Activated CD8-positive, alpha-beta memory T cell treated with anti-CD3 and anti-CD28 coated beads for 1 hour (primary cell): Measurements from ENCODE around the gene CRTC2.
"Not testable (repeated sequence)": the region's sequence is repeated elsewhere in the genome, so short reads cannot be mapped to it uniquely, and the experiment has no call there.

Source experiments
- DNase-seq, 2 donors: peaks; one replicate each; pipeline ENCODE4 v3.0.0-alpha.2; 2020; ENCODE audit warnings: low read depth in 1 of 2; ENCODE audit errors: extremely low read depth in 1 of 2

CRTC2 gene

GRCh38 chr1:153929981-153930948, 28.1 kb downstream of the CRTC2 start:
- no peak for DNase-seq

- DNase-seq = no peak
Observed at GRCh38 chr1:153929426-153929825, 29.0 kb downstream of the CRTC2 start.

DNA sequence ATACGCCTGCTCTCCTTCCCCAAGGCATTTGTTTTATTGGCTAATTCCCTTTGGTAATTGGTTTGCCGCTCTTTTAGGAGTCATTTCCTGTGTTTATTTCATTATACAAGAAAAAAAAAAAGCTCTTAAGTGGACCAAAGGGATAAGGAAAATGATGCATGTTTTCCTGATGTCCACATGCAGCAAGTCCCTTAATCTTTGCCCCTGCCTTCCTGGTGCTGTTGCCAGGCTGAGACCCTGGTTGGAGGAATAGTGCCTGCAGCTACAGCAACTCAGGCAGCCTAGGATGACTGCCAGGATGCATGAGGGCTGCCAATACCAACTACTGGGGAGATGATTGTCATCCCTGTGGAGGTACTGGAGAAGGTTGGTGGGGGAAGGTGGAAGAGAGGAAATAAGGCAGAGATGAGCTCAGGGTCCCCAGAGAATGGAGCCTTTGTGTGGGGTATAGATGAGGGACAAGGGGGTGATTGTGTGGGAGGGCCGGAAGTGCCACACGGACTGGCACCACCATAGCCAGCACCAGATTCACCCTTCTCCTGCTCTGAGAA, 29.5 kb downstream of the CRTC2 start:
- DNase-seq = no peak

DNA sequence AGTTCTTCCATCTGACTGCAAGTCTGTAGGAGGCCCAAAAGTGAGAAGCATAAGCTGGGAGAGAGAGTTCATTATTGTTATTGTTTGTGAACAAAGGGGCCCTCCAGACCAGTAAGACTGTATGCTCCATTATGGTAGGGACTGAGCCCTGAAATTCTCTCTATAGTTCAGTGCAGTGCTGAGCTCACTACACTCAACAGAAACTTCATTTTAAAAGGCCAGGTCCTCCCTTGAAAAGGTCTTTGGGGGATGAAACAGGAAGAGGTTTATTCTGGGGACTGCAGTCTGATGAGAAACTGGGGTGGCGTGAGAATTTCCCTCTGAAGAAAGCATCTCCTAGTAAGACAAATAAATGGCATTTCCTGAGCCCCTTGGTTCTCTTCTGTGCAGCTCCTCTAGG, 30.2 kb downstream of the CRTC2 start:
- no peak for DNase-seq

- no peak for DNase-seq
Observed at GRCh38 chr1:153926405-153926804, 32.0 kb downstream of the CRTC2 start.

DNA sequence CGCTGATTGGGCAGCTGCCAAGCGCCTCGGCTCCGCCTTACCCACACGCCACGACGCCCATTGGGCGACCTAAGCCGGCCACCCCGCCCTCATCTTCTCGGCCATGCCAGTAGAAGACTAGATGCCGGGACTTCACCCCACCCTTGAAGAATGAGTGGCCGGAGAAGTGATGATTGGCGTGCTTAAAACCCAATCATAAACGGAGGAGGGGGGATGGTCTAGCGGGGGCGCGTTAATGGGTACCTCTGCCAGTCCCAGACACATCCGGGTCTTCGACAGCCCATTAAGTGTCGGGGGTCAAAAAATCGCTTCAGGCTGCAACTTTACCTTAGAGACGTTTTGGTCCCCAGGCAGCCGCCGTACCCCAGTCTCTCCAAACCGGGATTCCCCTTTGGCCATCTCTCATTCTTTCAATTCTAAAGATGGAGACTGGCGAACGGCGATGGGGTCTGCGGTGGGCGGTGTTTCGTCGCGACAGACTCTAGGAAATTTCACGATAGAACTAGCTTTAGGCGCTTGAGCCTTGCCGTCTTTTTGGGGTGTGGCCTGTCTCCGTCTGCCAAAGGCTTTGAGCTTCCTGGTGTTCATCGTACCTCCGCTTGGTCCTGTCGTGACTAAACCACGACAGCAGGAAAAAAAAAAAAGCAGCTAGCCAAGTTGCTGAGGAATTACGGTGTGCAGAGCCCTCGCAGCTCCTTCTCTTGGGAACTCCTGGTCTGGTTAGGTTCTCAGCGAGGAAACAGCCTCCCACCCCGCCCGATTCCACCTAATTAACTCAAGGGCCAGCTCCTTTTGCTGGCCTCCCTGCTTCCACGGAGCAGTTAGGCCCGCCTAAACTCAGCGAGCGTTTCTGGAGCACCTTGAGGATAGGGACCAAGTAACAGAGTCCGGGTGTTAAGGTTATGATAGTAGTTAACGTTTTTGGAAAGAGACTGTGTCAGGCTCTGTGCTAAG, 35.2 kb downstream of the CRTC2 start, which contains the start of gene GATAD2B:
Gene GATAD2B, minus strand, starts transcription at position 1 of the 954 bp plus-strand sequence. CDS start 94,625 bp downstream, outside the sequence.
- DNase-seq = peak; percentile 94 to 98

DNA sequence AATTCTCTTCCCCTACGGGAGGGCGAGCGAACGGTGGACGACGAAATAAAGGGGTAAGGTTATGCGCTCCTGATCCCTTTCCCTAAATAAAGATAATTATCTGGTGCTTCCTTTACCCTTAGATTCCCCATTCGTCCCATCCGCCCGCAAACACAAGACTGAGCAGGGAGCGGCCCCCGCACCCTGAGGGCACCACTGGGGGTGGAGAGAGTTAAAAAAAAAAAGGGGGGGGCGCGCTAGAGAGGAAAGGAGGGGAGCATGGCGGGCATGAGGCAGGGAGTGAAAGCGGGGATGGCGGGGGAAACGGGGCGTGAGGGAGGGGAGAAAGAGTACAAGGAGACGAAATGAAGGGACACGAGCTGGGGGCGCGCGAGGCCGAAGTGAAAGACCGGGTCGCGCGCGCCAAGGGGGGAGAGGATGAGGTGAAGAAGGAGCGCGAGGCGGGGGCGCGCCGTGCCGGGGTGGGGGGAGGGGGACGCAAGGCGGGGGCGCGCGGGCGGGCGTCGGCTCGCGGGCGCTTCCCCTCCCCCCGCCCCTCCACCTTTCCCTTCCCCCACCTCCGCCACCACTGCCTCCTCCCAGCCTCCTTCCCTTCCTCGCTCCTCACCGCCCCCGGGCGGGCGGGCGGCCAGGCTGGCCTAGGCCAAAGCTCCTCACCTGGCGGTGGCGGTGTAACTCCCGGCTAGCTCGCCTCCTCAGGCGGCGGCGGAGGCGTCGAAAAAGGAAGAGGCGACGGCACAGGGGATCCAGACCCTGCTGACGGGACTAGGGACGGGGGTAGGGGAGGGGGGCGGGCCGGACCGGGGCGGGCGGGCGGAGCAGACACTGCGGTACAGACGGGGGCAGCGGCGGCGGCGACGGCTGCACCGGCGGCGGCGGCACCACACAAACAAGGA, 36.1 kb downstream of the CRTC2 start:
- DNase-seq = peak in 1 of 2 donors; percentile 48

- DNase-seq = no peak
Observed at GRCh38 chr1:153921803-153922075, 36.7 kb downstream of the CRTC2 start.

GRCh38 chr1:153921080-153921802, 37.2 kb downstream of the CRTC2 start:
- no peak for DNase-seq

GRCh38 chr1:153919876-153920852, 38.2 kb downstream of the CRTC2 start:
- DNase-seq = no peak

GRCh38 chr1:153916297-153916696, 42.1 kb downstream of the CRTC2 start:
- DNase-seq = no peak

DNA sequence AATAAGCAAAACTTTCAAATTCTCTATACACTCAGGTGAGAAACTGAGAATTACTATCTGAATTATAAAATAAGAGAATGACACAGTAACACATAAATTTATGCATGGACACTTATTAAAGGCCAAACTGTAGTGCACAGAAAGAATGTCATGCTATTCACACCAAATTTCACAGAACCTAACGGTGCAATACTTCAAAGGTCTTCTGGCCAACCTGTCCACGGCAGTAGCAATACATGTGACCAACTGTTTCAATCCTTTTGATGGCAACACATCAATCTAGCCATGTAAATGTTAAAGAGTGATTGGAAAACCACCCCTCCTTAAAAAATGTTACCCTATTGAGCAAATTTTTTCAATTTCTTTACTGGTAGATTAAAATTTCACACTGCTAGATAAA, 46.1 kb downstream of the CRTC2 start:
- no peak for DNase-seq

GRCh38 chr1:153910560-153910959, 47.9 kb downstream of the CRTC2 start:
- DNase-seq = not testable (repeated sequence)

GRCh38 chr1:153908071-153908470, 50.3 kb downstream of the CRTC2 start:
- no peak for DNase-seq

GRCh38 chr1:153907134-153907533, 51.3 kb downstream of the CRTC2 start:
- DNase-seq = no peak

- no peak for DNase-seq
Observed at GRCh38 chr1:153906396-153906795, 52.0 kb downstream of the CRTC2 start.

DNA sequence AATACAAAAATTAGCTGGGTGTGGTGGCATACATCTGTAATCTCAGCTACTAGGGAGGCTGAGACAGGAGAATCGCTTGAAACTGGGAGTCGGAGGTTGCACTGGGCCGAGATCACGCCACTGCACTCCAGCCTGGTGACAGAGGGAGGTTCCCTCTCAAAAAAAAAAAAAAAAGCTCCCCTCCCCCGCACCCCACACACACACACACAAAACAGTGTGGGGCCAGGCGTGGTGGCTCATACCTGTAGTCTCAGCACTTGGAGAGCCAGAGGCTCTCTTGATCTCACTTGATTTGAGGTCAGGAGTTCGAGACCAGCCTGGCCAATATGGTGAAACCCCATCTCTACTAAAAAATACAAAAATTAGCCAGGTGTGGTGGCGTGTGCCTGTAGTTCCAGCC, 52.5 kb downstream of the CRTC2 start:
- not testable (repeated sequence) for DNase-seq

GRCh38 chr1:153903841-153904455, 54.5 kb downstream of the CRTC2 start:
- DNase-seq = no peak
